D721Med (cell line): ENCODE measurements around the gene UBE2I.

Experiments
- DNase-seq: peaks from one replicate; pipeline ENCODE4 v3.0.0; 2011; ENCODE audit warnings: low spot score; ENCODE audit not compliant: insufficient read length
- FAIRE-seq: peaks from 2 replicates; lab custom pipeline; 2011; peaks lifted over from hg19 to GRCh38; lab: Jason Lieb, UNC
- TF ChIP-seq, protein P1 (sequence below): IDR thresholded peaks from 2 replicates; pipeline ENCODE4 v1.5.1; 2012; ENCODE audit warnings: mild to moderate bottlenecking, control low read depth; ENCODE audit not compliant: insufficient read depth; ENCODE audit errors: missing control alignments

The UBE2I gene

DNA sequence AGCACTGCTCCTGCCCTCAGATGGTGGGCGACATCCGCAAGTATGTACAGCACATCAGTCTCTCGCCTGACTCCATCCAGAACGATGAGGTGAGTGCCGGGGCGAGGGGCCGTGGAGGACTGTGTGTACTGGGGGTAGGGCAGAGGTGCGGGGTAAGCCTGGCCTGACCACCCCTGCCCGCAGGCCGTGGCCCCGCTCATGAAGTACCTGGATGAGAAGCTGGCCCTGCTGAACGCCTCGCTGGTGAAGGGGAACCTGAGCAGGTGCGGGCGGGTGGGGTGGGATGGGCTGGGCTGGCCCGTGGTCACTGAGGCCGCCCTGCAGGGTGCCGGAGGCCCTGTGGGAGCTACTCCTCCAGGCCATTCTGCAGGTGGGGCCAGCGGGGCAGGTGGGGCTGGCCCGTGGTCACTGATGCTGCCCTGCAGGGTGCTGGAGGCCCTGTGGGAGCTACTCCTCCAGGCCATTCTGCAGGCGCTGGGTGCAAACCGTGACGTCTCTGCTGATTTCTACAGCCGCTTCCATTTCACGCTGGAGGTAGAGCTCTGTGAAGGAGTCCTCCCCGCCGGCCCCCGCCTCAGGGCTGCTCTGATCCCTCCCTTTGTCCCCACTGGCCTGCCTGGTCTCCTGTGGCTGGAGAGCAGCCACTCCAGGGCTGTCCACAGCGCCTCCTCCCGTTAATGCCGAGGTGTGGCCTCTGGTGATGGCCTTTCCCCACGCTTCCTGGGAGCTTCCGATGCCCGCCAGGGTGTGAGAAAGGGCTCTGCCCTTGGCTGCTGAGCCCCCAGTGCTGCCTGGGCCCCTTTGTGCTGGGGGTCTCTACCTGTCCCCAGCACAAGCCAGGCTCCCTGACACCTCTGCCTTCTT is 37.2 kb downstream of the UBE2I start:
- TF ChIP-seq, protein P1, sequence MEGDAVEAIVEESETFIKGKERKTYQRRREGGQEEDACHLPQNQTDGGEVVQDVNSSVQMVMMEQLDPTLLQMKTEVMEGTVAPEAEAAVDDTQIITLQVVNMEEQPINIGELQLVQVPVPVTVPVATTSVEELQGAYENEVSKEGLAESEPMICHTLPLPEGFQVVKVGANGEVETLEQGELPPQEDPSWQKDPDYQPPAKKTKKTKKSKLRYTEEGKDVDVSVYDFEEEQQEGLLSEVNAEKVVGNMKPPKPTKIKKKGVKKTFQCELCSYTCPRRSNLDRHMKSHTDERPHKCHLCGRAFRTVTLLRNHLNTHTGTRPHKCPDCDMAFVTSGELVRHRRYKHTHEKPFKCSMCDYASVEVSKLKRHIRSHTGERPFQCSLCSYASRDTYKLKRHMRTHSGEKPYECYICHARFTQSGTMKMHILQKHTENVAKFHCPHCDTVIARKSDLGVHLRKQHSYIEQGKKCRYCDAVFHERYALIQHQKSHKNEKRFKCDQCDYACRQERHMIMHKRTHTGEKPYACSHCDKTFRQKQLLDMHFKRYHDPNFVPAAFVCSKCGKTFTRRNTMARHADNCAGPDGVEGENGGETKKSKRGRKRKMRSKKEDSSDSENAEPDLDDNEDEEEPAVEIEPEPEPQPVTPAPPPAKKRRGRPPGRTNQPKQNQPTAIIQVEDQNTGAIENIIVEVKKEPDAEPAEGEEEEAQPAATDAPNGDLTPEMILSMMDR: peak; percentile 13
- no peak for FAIRE-seq
- DNase-seq: no peak

DNA sequence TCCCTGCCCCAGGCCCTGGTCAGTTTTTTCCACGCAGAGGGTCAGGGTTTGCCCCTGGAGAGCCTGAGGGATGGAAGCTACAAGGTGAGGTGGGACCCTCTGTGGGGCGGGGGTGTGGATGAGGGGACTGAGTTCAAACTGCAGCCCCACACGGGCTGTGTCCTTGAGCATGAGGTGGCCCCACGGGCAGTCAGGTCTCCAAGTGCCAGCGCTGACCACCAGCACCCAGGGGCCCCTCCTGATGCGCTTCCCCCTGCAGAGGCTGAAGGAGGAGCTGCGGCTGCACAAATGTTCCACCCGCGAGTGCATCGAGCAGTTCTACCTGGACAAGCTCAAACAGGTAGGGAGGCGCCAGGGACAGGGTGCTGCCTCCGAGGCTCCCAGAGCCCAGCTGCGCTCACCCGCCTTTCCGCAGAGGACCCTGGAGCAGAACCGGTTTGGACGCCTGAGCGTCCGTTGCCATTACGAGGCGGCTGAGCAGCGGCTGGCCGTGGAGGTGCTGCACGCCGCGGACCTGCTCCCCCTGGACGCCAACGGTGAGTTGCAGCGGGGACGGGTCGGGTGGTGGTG is 37.9 kb downstream of the UBE2I start:
- DNase-seq (no peak), FAIRE-seq (no peak)
- TF ChIP-seq, protein P1: no peak

DNA sequence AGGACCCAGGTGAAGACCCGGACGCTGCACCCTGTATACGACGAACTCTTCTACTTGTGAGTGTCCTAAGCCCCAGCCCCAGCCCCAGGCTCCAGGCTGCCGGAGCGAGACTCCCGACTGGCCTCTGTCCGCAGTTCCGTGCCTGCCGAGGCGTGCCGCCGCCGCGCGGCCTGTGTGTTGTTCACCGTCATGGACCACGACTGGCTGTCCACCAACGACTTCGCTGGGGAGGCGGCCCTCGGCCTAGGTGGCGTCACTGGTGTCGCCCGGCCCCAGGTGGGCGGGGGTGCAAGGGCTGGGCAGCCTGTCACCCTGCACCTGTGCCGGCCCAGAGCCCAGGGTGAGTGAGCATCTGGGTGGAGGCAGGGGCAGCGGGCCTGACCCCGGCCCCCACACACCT is 38.5 kb downstream of the UBE2I start:
- no peak for DNase-seq
- TF ChIP-seq, protein P1: no peak
- FAIRE-seq: no peak

DNA sequence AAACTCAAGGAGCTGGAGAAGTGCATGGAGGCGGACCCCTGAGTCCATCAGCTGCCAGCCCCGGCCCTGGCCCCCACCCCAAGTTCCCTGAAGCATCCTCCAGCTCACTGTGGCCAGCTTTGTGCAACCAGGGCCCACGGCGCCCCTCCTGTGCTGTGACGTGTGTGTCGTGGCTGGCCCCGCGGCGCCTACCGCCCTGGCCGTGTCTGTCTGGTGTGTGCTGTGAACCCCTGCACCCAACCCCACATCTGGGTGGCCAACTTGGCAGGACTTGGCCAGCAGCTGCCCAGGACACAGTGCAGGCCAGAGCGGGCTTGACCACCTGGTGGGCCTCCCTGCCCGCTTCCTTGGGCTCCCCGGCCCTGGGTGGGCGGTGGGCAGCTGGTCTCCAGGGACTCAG is 39.0 kb downstream of the UBE2I start:
- TF ChIP-seq, protein P1: no peak
- FAIRE-seq (no peak), DNase-seq (no peak)

DNA sequence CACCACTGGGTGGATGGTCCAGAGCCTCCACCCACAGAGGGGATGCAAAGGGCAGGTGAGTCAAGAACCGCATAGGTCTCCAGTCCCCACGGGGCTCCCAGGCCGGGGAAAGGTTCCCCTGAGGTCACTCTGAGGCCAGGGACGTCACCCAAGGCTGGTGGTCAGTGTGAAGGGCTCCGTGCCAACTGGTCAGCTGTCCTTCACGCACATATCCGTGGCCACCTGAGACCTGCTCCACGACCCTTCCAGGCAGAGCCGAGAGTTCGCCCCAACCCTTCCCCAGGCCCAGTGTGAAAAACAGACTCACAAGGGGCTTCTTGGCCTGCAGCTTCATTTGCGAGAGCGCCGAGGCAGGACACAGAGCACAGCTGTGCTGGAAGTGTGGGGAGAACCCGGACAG is 39.5 kb downstream of the UBE2I start:
- TF ChIP-seq, protein P1: no peak

DNA sequence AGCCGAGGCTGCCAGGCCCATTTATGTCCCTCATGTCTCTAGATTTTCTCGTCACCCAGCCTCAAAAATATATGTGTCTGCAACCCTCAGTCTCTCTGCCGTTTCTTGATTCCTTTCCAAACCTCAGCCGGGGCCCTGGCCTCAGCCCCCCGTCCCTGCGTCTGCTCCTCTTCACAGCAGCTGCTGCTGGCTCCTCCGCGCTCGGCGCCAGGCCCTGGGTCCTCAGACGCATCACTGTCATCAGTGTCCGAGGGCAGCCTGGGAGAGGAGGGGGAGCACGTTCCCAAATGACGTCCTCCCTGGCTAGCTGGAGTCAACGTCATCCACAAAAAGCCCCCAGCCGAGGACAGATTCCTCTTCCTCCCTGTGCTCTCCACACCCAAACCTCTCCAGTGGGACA is 39.9 kb downstream of the UBE2I start:
- TF ChIP-seq, protein P1: no peak
- no peak for FAIRE-seq
- DNase-seq: no peak

More for the DNA sequence above, 39.5 kb downstream of the UBE2I start:
- DNase-seq (no peak), FAIRE-seq (no peak)

DNA sequence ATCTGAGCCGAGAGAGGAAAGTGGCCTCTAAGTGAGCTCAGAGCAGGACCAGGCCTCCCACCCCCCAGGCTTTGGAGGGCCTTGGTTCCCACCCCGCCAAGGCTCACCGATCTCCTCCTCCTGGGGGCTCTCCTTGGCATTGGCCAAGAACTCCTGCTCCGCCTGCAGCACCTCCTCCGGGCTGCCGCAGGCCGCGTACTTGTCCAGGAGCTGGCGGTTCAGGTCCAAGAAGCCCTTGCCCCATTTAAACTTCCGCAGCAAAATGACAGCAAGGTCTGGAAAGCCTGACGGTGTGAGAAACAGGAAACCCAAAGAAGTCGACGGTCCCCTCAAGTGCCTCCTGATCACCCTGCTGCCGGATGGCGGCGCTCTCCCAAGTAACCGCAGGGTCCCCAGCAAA is 40.5 kb downstream of the UBE2I start:
- FAIRE-seq: no peak
- no peak for DNase-seq
- TF ChIP-seq, protein P1: no peak
